Measurements from ENCODE around the gene TTLL9.
"Not testable (repeated sequence)": the region's sequence is repeated elsewhere in the genome, so short reads cannot be mapped to it uniquely, and the experiment has no call there.

The TTLL9 gene

DNA sequence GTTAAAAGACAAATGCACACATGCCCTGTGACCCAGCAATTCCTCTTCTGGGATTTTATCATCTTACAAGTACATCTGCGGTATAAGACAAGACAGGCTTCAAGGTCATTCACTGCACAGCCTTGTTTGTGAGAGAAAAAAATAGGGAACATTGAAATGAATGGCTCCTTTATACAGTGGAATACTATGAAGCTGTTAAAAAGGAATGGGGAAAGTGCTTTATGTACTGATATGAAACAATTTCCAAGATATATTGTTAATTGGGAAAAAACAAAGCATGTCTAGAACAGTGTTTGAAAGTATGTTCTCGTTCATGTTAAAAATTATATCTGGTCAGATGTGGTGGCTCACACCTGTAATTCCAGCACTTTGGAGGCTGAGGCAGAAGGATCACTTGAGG, 56.1 kb downstream of the TTLL9 start:
- H3K4me1 ChIP-seq (ENCODE audit: insufficient read depth, low read length), result no peaks in the 10 kb centered on the region
- H3K27ac ChIP-seq (ENCODE audit: low read length), result no peak overlapping the region
- H3K4me3 ChIP-seq (ENCODE audit: low read length), result no peak overlapping the region
- H3K36me3 ChIP-seq (ENCODE audit: insufficient read depth, low read depth, low read length), result no peaks in the 10 kb centered on the region
- H3K9ac ChIP-seq (ENCODE audit: low read depth, low read length), result no peak overlapping the region
- H3K27me3 ChIP-seq (ENCODE audit: insufficient read depth, low read length), result 0 out of 2 replicates have a peak, but pooled peaks cover 4% of the 10 kb centered on the region
- H3K9me3 ChIP-seq (ENCODE audit: insufficient read depth, low read depth, low read length), result no peaks in the 10 kb centered on the region

DNA sequence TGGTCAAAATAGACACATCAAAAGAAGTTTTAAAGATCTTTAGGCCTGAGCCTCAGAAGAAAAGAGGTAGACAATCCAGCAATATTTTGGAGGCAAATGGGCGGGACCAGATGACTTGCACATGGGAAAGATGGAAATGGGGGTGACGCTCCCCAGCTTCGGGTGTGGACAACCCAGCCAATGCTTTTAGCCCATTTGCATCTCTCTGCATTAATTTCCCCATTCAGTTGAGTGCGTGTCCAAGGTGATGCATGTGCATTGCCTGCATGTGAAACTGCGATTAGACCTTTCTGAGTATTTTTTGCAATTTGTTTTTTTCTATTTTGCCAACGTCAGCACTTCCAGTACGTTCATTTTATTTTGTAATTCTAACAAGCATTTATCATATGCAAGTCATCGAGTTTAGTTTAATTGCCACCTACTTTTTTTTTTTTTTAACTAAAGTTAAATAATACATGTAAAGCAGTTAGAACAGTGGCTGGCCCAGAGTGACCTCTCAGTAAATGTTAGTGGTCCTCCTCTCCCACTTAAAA, 57.3 kb downstream of the TTLL9 start:
- Histone ChIP-seq H3K36me3 (ENCODE audit: insufficient read depth, low read depth, low read length) (no peaks in the 10 kb centered on the region), H3K27me3 (ENCODE audit: insufficient read depth, low read length) (0 out of 2 replicates have a peak, but pooled peaks cover 4% of the 10 kb centered on the region), H3K27ac (ENCODE audit: low read length) (no peak overlapping the region), H3K9me3 (ENCODE audit: insufficient read depth, low read depth, low read length) (no peaks in the 10 kb centered on the region), H3K9ac (ENCODE audit: low read depth, low read length) (no peak overlapping the region), H3K4me1 (ENCODE audit: insufficient read depth, low read length) (no peaks in the 10 kb centered on the region), H3K4me3 (ENCODE audit: low read length) (no peak overlapping the region)

DNA sequence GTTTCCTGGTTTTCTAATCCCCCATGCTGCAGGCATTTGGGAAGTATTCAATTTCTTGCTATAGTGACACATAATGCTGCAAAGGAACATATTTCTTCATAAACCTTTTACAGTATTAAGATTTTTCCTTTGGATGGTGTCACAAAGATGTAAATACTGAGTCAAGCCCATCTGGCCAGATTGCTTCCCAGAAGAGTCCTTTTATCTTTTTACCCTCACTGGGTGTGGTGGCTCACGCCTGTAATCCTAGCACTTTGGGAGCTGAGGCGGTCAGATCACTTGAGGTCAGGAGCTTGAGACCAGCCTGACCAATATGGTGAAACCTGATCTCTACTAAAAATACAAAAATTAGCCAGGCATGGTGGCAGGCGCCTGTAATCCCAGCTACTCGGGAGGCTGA, 59.2 kb downstream of the TTLL9 start:
- H3K9me3 ChIP-seq (ENCODE audit: insufficient read depth, low read depth, low read length); H3K4me1 ChIP-seq (ENCODE audit: insufficient read depth, low read length); H3K27ac ChIP-seq (ENCODE audit: low read length); H3K36me3 ChIP-seq (ENCODE audit: insufficient read depth, low read depth, low read length); H3K9ac ChIP-seq (ENCODE audit: low read depth, low read length); H3K4me3 ChIP-seq (ENCODE audit: low read length); H3K27me3 ChIP-seq (ENCODE audit: insufficient read depth, low read length): not testable (repeated sequence)

DNA sequence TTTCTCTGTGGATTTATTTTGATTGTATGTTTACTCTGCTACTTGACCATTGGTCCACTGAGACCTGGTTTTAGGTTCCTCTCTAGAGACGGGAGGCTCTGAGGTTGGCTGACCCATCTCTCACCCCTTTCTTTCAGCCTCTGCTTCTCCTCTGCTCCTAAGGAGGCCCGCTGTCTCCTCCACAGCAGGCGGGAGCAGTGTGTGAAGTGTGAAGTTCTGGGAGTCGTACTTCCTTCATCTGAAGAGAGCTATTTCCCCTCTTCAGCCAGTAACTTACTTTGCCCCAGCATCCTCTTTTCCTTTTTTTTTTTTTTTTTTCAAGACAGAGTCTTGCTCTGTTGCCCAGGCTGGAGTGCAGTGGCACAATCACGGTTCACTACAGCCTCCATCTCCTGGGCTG, 60.3 kb downstream of the TTLL9 start:
- Histone ChIP-seq H3K36me3 (ENCODE audit: insufficient read depth, low read depth, low read length) (no peaks in the 10 kb centered on the region), H3K9me3 (ENCODE audit: insufficient read depth, low read depth, low read length) (no peaks in the 10 kb centered on the region), H3K27me3 (ENCODE audit: insufficient read depth, low read length) (0 out of 2 replicates have a peak, but pooled peaks cover 4% of the 10 kb centered on the region), H3K4me1 (ENCODE audit: insufficient read depth, low read length) (peaks cover 3% of the 10 kb centered on the region; the same call in 1 of the 2 replicates), H3K4me3 (ENCODE audit: low read length) (no peak overlapping the region), H3K27ac (ENCODE audit: low read length) (no peak overlapping the region), H3K9ac (ENCODE audit: low read depth, low read length) (no peak overlapping the region)

DNA sequence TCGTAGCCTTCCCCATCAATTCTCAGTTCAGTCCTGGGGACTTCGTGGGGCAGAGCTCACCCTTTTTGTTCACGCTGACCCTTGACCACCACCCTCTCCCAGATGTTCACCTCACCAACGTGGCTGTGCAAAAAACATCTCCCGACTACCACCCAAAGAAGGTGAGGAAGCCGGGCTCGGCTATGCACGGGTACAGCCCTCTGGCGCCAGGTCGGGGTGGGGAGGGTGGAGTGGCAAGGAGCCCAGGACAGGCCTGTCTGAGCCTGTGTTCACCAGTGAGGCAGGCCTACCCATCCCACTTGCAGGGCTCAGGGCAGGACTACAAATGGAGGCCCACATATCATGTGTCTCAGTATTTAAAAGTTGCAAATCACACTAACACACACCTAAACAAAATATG, 63.3 kb downstream of the TTLL9 start:
- Histone ChIP-seq H3K9me3 (ENCODE audit: insufficient read depth, low read depth, low read length) (no peaks in the 10 kb centered on the region), H3K27me3 (ENCODE audit: insufficient read depth, low read length) (peaks cover 10% of the 10 kb centered on the region; the same call in 1 of the 2 replicates), H3K9ac (ENCODE audit: low read depth, low read length) (no peak overlapping the region), H3K4me3 (ENCODE audit: low read length) (no peak overlapping the region), H3K27ac (ENCODE audit: low read length) (no peak overlapping the region), H3K36me3 (ENCODE audit: insufficient read depth, low read depth, low read length) (no peaks in the 10 kb centered on the region), H3K4me1 (ENCODE audit: insufficient read depth, low read length) (peaks cover 8% of the 10 kb centered on the region; the same call in 1 of the 2 replicates)

DNA sequence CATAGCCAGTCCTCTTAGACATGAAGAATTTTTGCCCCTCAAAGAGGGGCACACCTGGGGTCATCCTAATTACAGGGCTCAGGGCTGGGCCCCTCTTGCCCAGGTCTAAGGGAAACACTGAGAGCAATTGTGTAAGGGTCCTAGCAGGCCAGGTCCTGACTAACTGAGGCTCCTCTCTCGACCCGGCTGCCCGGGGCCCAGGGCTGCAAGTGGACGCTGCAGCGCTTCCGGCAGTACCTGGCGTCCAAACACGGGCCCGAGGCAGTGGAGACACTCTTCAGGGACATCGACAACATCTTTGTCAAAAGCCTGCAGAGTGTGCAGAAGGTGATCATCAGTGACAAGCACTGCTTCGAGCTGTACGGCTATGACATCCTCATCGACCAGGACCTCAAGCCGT, 64.1 kb downstream of the TTLL9 start:
- no peak overlapping the region for H3K9ac ChIP-seq (ENCODE audit: low read depth, low read length)
- no peaks in the 10 kb centered on the region for H3K9me3 ChIP-seq (ENCODE audit: insufficient read depth, low read depth, low read length)
- no peak overlapping the region for H3K27ac ChIP-seq (ENCODE audit: low read length)
- H3K4me3 ChIP-seq (ENCODE audit: low read length), result no peak overlapping the region
- peaks cover 10% of the 10 kb centered on the region; the same call in 1 of the 2 replicates for H3K27me3 ChIP-seq (ENCODE audit: insufficient read depth, low read length)
- H3K36me3 ChIP-seq (ENCODE audit: insufficient read depth, low read depth, low read length), result no peaks in the 10 kb centered on the region
- peaks cover 8% of the 10 kb centered on the region; the same call in 1 of the 2 replicates for H3K4me1 ChIP-seq (ENCODE audit: insufficient read depth, low read length)

DNA sequence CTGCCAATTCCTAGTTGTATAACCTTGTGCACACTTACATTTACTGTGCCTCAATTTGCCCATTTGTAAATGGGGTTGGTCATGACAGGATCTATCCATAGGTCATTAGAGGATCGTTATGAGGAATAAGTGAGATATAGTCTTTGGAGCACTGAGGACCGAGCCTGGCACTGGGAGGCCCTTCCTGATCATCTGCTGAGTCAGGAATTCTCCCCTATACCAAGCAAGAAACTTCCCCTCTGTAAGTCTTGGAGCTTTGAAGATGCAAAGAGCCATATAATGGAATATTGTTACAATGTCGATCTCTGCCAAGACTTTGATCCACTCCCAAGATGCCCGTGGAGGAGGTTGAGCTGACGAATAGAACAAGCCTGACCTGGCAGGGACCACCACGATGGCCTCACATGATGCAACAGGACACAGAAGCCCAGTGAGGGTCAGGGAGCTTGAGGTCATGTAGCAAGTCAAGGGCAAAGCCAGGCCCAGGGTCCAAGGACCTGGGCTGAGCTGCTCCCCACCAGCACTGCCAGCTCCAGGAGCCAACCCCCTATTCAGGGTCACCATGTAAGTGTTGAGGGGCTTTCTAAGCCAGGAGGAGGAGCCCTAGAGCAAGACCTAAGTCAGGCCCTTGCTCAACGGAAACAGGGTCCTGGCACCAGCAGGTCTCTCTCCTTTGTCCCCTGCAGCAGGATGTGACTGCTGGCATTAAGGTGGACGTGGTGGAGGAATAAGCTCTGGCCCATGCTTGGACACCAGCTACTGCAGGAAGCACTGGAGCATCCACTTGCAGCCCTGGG, 64.7 kb downstream of the TTLL9 start:
- no peaks in the 10 kb centered on the region for H3K9me3 ChIP-seq (ENCODE audit: insufficient read depth, low read depth, low read length)
- no peak overlapping the region for H3K9ac ChIP-seq (ENCODE audit: low read depth, low read length)
- peaks cover 8% of the 10 kb centered on the region; the same call in 1 of the 2 replicates for H3K4me1 ChIP-seq (ENCODE audit: insufficient read depth, low read length)
- H3K36me3 ChIP-seq (ENCODE audit: insufficient read depth, low read depth, low read length), result no peaks in the 10 kb centered on the region
- no peak overlapping the region for H3K27ac ChIP-seq (ENCODE audit: low read length)
- H3K27me3 ChIP-seq (ENCODE audit: insufficient read depth, low read length), result peaks cover 10% of the 10 kb centered on the region; the same call in 1 of the 2 replicates
- no peak overlapping the region for H3K4me3 ChIP-seq (ENCODE audit: low read length)

DNA sequence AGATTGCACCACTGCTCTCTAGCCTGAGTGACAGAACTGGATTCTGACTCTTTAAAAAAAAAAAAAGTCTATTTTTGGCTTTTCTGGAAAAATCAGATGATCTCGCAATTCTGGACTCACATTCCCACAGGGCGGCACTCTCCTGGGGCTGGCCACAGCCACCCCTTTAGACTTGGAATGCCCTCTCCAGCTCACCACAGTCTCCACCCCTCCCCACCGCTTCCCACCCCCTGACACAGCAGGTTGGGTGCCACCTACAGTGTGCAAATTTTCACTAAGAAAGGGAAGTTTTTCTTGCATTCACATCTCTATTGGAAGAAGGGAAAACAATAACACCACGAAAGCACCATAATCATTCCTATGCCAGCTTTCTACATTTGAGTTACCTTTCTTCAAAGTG, 66.0 kb downstream of the TTLL9 start:
- Histone ChIP-seq H3K27ac (ENCODE audit: low read length) (no peak overlapping the region), H3K9ac (ENCODE audit: low read depth, low read length) (no peak overlapping the region), H3K36me3 (ENCODE audit: insufficient read depth, low read depth, low read length) (no peaks in the 10 kb centered on the region), H3K4me1 (ENCODE audit: insufficient read depth, low read length) (peaks cover 8% of the 10 kb centered on the region; the same call in 1 of the 2 replicates), H3K9me3 (ENCODE audit: insufficient read depth, low read depth, low read length) (no peaks in the 10 kb centered on the region), H3K4me3 (ENCODE audit: low read length) (no peak overlapping the region), H3K27me3 (ENCODE audit: insufficient read depth, low read length) (peaks cover 10% of the 10 kb centered on the region; the same call in 1 of the 2 replicates)

DNA sequence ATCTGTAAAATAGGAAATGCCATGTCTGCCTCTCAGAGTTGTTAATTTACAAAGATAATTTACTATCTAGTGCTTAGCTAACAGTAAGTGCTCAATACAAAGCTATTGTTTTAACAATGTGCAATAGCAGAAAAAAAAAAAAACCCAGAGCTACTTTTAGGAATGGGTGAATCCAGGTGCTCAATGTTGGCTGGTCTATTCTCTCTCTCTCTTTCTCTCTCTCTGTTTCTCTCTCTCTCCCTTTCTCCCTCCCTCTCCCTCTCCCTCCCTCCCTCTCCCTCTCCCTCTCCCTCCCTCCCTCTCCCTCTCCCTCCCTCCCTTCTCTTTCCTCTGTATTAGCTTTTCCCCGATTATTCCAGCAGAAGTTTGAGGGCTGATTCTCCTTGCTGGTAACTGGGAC, 67.4 kb downstream of the TTLL9 start:
- Histone ChIP-seq H3K4me1 (ENCODE audit: insufficient read depth, low read length) (peaks cover 8% of the 10 kb centered on the region; the same call in 1 of the 2 replicates), H3K27me3 (ENCODE audit: insufficient read depth, low read length) (peaks cover 10% of the 10 kb centered on the region; the same call in 1 of the 2 replicates), H3K4me3 (ENCODE audit: low read length) (no peak overlapping the region), H3K9me3 (ENCODE audit: insufficient read depth, low read depth, low read length) (no peaks in the 10 kb centered on the region), H3K36me3 (ENCODE audit: insufficient read depth, low read depth, low read length) (no peaks in the 10 kb centered on the region), H3K9ac (ENCODE audit: low read depth, low read length) (no peak overlapping the region), H3K27ac (ENCODE audit: low read length) (no peak overlapping the region)

DNA sequence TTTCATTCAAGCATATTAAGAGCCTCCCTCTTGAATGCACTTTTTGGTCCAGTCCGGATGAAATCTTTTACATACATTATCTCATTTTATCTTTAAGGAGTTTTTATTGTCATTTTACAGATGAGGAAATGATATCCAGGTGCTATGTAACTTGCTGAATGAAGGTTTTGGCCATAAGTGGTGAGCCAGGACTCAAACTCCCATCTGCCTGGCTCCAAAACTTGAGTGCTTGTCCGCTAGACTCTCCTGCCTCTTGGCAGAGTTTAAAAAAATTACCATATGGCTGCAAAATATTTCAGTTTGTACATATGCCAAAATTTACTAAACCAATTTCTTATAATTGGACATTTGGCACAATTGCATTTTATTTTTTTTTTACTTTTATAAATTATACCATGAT, 69.2 kb downstream of the TTLL9 start:
- Histone ChIP-seq H3K9ac (ENCODE audit: low read depth, low read length) (no peak overlapping the region), H3K36me3 (ENCODE audit: insufficient read depth, low read depth, low read length) (peaks cover 4% of the 10 kb centered on the region; the same call in 1 of the 2 replicates), H3K4me1 (ENCODE audit: insufficient read depth, low read length) (peaks cover 8% of the 10 kb centered on the region; the same call in 1 of the 2 replicates)

DNA sequence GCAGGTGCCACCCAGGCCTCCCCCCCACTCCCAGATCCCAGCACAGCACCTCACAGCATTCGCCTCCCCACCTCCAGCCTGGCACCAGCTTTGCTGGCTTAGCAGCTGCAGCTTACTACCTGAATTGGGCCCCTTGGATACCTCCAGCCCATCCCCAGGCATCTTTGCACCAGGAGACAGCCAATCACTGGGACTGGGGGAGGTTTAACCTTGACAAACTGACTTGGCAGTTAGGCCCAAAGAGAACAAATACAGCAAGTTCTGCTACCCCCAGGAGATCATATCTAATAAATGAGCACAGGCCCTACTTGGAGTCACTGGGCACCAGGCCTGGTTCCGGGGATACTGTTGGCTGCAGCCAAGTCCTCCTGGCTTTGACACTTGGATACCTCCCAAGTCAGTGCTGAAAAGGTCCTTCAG, 72.6 kb downstream of the TTLL9 start:
- no peak overlapping the region for H3K27ac ChIP-seq (ENCODE audit: low read length)
- H3K36me3 ChIP-seq (ENCODE audit: insufficient read depth, low read depth, low read length), result peaks cover 38% of the 10 kb centered on the region

More for the DNA sequence above, 69.2 kb downstream of the TTLL9 start:
- Histone ChIP-seq H3K4me3 (ENCODE audit: low read length) (no peak overlapping the region), H3K27ac (ENCODE audit: low read length) (no peak overlapping the region), H3K9me3 (ENCODE audit: insufficient read depth, low read depth, low read length) (no peaks in the 10 kb centered on the region), H3K27me3 (ENCODE audit: insufficient read depth, low read length) (peaks cover 10% of the 10 kb centered on the region; the same call in 1 of the 2 replicates)

DNA sequence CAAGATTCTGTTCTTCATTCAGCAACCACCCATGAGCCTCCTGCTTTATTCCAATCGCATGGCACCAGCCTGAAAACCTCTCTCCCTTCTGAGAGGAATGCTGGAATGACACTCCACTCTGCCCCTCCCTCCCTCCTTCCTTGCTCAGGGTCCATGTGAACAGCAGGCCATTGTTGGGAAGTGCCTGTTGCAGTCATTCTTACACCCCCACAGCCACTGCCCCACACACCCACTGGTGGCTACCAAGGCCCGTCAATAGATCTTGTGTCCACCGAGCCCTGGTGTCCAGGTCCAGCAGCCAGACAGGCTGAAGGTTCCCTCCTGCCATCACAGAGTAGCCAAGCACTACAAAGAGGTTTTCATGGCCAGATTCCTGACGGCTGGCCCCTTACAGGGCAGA, 74.9 kb downstream of the TTLL9 start:
- H3K27me3 ChIP-seq (ENCODE audit: insufficient read depth, low read length), result no peaks in the 10 kb centered on the region
- H3K36me3 ChIP-seq (ENCODE audit: insufficient read depth, low read depth, low read length), result peaks cover 59% of the 10 kb centered on the region
- no peaks in the 10 kb centered on the region for H3K4me1 ChIP-seq (ENCODE audit: insufficient read depth, low read length)
- no peaks in the 10 kb centered on the region; the same call in 1 of the 2 replicates for H3K9me3 ChIP-seq (ENCODE audit: insufficient read depth, low read depth, low read length)
- H3K27ac ChIP-seq (ENCODE audit: low read length), result no peak overlapping the region
- no peak overlapping the region for H3K9ac ChIP-seq (ENCODE audit: low read depth, low read length)
- no peak overlapping the region for H3K4me3 ChIP-seq (ENCODE audit: low read length)

More for the DNA sequence above, 72.6 kb downstream of the TTLL9 start:
- Histone ChIP-seq H3K4me3 (ENCODE audit: low read length) (no peak overlapping the region), H3K9me3 (ENCODE audit: insufficient read depth, low read depth, low read length) (no peaks in the 10 kb centered on the region; the same call in 1 of the 2 replicates), H3K9ac (ENCODE audit: low read depth, low read length) (no peak overlapping the region), H3K4me1 (ENCODE audit: insufficient read depth, low read length) (no peaks in the 10 kb centered on the region), H3K27me3 (ENCODE audit: insufficient read depth, low read length) (peaks cover 2% of the 10 kb centered on the region; the same call in 1 of the 2 replicates)

Measured in iPS-20b (cell line).